GM06990 (cell line): ENCODE data around the gene LRRTM3.

Experiments
- DNase-seq: peaks from one replicate; pipeline ENCODE4 v3.0.0-alpha.2; 2011; ENCODE audit not compliant: insufficient read length; ENCODE audit errors: extremely low read depth
- H3K27me3 ChIP-seq: replicated peaks from 2 replicates; pipeline ENCODE4 v1.6.0; 2011; ENCODE audit warnings: low read length; ENCODE audit not compliant: control insufficient read depth, insufficient read depth
- H3K36me3 ChIP-seq: 2 replicates; pipeline ENCODE4 v1.5.1; 2011; ENCODE audit warnings: low read length; ENCODE audit not compliant: control insufficient read depth, insufficient read depth
- H3K4me3 ChIP-seq: replicated peaks from 2 replicates; pipeline ENCODE4 v1.5.1; 2011; ENCODE audit warnings: low read depth, mild to moderate bottlenecking, control low read depth, low read length
- TF ChIP-seq, protein P1 (sequence below): IDR thresholded peaks from 2 replicates; pipeline ENCODE4 v1.5.1; 2011; ENCODE audit warnings: low read length, control low read depth, mild to moderate bottlenecking, inconsistent platforms; ENCODE audit not compliant: insufficient read depth, poor library complexity, severe bottlenecking

The LRRTM3 gene

DNA sequence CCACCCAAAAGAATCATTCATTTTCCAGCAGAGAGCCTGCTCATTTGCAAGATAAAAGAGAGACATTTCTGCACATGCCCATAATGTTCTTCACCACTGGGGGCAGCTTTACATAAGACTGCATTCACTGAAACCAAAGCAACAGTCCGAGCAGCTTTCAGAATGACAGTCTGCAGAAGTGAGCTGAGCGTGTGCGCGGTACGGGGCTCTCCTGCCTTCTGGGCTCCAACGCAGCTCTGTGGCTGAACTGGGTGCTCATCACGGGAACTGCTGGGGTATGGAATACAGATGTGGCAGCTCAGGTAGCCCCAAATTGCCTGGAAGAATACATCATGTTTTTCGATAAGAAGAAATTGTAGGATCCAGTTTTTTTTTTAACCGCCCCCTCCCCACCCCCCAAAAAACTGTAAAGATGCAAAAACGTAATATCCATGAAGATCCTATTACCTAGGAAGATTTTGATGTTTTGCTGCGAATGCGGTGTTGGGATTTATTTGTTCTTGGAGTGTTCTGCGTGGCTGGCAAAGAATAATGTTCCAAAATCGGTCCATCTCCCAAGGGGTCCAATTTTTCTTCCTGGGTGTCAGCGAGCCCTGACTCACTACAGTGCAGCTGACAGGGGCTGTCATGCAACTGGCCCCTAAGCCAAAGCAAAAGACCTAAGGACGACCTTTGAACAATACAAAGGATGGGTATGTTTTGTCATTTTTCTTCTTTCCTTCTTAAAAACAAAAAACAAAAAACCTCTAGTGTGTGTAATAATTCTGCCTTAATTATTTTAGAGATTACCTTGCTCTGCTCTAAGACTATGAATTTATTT is at the start of gene LRRTM3:
Gene LRRTM3 (plus strand): TSS at position 141 of the 820 bp plus-strand sequence.
- TF ChIP-seq, protein P1, sequence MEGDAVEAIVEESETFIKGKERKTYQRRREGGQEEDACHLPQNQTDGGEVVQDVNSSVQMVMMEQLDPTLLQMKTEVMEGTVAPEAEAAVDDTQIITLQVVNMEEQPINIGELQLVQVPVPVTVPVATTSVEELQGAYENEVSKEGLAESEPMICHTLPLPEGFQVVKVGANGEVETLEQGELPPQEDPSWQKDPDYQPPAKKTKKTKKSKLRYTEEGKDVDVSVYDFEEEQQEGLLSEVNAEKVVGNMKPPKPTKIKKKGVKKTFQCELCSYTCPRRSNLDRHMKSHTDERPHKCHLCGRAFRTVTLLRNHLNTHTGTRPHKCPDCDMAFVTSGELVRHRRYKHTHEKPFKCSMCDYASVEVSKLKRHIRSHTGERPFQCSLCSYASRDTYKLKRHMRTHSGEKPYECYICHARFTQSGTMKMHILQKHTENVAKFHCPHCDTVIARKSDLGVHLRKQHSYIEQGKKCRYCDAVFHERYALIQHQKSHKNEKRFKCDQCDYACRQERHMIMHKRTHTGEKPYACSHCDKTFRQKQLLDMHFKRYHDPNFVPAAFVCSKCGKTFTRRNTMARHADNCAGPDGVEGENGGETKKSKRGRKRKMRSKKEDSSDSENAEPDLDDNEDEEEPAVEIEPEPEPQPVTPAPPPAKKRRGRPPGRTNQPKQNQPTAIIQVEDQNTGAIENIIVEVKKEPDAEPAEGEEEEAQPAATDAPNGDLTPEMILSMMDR = peak; percentile 76
- Histone ChIP-seq H3K36me3 (no peaks in the 10 kb centered on the region), H3K27me3 (no peaks in the 10 kb centered on the region; the same call in 1 of the 2 replicates), H3K4me3 (no peak within 1 kb of the TSS)
- peak; percentile 47 for DNase-seq

DNA sequence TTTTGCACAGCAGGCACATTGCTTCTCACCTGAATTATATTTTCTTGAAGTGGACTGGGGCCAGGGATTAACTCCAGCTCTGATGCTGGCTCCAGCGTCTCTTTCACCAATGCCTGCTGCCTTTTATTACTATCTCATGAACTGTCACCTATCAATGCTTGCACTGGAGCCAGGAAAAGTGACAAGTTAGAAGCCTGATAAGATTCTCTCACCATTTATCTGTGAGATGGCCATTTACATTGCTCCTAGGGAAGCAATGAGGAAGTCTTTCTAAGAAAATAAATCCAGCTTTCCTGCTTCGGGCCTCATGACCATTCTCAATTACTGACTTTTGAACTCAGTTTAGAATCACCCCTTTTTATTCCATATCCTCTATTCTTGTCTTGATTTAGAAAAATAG is 48.5 kb upstream of the LRRTM3 start:
- TF ChIP-seq, protein P1 = no peak
- Histone ChIP-seq H3K27me3 (no peaks in the 10 kb centered on the region), H3K36me3 (no peaks in the 10 kb centered on the region), H3K4me3 (no peak overlapping the region)
- no peak for DNase-seq

DNA sequence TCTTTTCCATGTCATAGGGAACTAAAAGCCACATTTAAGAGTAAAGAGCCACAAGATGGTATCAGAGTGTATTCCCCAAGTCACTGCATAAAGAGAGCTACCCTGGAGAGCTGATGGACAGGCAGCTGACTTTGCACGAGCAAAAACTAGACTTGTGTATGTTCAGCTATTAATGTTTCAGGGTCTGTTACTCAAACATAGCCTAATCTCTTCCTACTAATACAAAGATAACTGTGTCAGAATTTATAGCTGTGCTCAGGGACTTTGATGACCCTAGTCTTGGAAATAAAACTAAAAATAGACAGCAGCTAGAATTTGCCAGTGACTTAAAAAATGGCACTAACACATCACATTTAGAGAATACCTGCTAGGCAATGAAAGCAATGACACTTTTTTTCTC is 45.5 kb upstream of the LRRTM3 start:
- TF ChIP-seq, protein P1 = no peak

DNA sequence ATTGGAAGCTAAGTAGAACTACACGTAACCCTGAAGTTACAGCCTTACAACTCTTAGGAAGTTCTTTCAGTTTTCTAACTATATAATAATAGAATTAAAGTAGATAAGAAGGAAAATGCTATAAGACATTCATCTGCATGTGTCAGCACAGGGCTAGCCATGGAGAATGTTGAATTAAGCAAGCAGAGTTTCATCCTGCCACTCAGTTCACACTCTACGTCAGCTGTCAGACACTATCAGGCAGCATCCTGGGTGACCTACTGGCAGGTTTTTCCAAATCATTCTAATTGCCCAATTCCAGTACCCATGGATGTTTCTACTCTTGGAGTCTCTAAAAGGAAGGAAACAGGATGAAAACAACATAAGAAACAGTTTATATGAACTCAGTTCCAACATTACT is 45.0 kb upstream of the LRRTM3 start:
- TF ChIP-seq, protein P1 = no peak
- H3K27me3 ChIP-seq = no peaks in the 10 kb centered on the region
- DNase-seq = no peak
- H3K36me3 ChIP-seq = no peaks in the 10 kb centered on the region
- no peak overlapping the region for H3K4me3 ChIP-seq

More for the DNA sequence above, 45.5 kb upstream of the LRRTM3 start:
- Histone ChIP-seq H3K36me3 (no peaks in the 10 kb centered on the region), H3K4me3 (no peak overlapping the region), H3K27me3 (no peaks in the 10 kb centered on the region)
- DNase-seq = no peak

DNA sequence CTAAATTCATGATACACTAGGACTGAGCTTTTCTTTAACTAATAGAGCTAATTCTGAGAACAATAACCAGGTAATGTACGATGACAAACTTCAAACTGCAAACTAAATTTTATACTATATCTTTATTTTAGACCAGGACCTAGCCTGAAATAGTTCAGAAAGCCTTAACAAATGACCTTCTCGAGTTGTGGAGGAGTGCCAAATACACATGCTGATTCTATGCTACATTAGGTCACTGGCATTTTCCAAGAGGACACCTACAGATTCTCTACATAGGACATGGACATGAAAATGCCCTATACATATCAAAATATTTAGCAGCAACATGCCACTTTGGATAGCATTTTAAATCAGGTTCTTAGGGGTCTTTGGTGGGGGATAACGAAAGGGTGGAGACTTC is 44.0 kb upstream of the LRRTM3 start:
- H3K27me3 ChIP-seq = no peaks in the 10 kb centered on the region
- no peak for DNase-seq
- H3K4me3 ChIP-seq = no peak overlapping the region
- no peaks in the 10 kb centered on the region for H3K36me3 ChIP-seq
- TF ChIP-seq, protein P1 = no peak
